ENCODE data around the gene PIGR. TPM values are rescaled to one million over a fixed set of nuclear protein-coding genes. Genes with fewer than 3 reads are reported as not detected.
A peak's percentile ranks its signal among the peaks of the same experiment; 100 is the strongest.

The PIGR gene
- total RNA-seq, 1 experiment from 2014 or later = not detected

GRCh38 chr1:206912445-206913095 is 33.7 kb downstream of the PIGR start:
- peak; percentile 86 for DNase-seq (ENCODE audit: extremely low read depth, low read depth)

- peak; percentile 51 for DNase-seq (ENCODE audit: extremely low read depth, low read depth)
Measured at GRCh38 chr1:206911064-206911663, 35.1 kb downstream of the PIGR start.

GRCh38 chr1:206909883-206910318 is 36.4 kb downstream of the PIGR start:
- no peak for DNase-seq (ENCODE audit: extremely low read depth, low read depth)

- DNase-seq (ENCODE audit: extremely low read depth, low read depth) = no peak
Measured at GRCh38 chr1:206909161-206909882, 36.9 kb downstream of the PIGR start.

GRCh38 chr1:206908038-206908437 is 38.2 kb downstream of the PIGR start:
- DNase-seq (ENCODE audit: extremely low read depth, low read depth) = no peak

GRCh38 chr1:206907304-206907991 is 38.8 kb downstream of the PIGR start:
- DNase-seq (ENCODE audit: extremely low read depth, low read depth) = no peak

GRCh38 chr1:206905295-206906164 is 40.7 kb downstream of the PIGR start:
- no peak for DNase-seq (ENCODE audit: extremely low read depth, low read depth)

- DNase-seq (ENCODE audit: extremely low read depth, low read depth) = no peak
Measured at GRCh38 chr1:206904423-206905142, 41.7 kb downstream of the PIGR start.

- no peak for DNase-seq (ENCODE audit: extremely low read depth, low read depth)
Measured at GRCh38 chr1:206903687-206904086, 42.6 kb downstream of the PIGR start.

- DNase-seq (ENCODE audit: extremely low read depth, low read depth) = no peak
Measured at GRCh38 chr1:206902702-206903101, 43.6 kb downstream of the PIGR start.

- DNase-seq (ENCODE audit: extremely low read depth, low read depth) = no peak
Measured at GRCh38 chr1:206901944-206902343, 44.3 kb downstream of the PIGR start.

GRCh38 chr1:206900149-206900548 is 46.1 kb downstream of the PIGR start:
- no peak for DNase-seq (ENCODE audit: extremely low read depth, low read depth)

- DNase-seq (ENCODE audit: extremely low read depth, low read depth) = no peak
Measured at GRCh38 chr1:206899717-206900116, 46.5 kb downstream of the PIGR start.

GRCh38 chr1:206898915-206899431 is 47.3 kb downstream of the PIGR start:
- no peak for DNase-seq (ENCODE audit: extremely low read depth, low read depth)

- no peak for DNase-seq (ENCODE audit: extremely low read depth, low read depth)
Measured at GRCh38 chr1:206898089-206898914, 48.0 kb downstream of the PIGR start.

GRCh38 chr1:206897175-206897574 is 49.1 kb downstream of the PIGR start, which contains the start of gene IL24:
TSS of gene IL24 (plus strand) at chr1:206897443. CDS start at chr1:206897833, 390 bp downstream.
- no peak for DNase-seq (ENCODE audit: extremely low read depth, low read depth)

GRCh38 chr1:206896261-206896660 is 50.0 kb downstream of the PIGR start:
- no peak for DNase-seq (ENCODE audit: extremely low read depth, low read depth)

- no peak for DNase-seq (ENCODE audit: extremely low read depth, low read depth)
Measured at GRCh38 chr1:206895837-206896242, 50.4 kb downstream of the PIGR start.
